Stimulated activated CD4-positive, alpha-beta T cell treated with anti-CD3 and anti-CD28 coated beads, Interleukin-1b, Interleukin-23, amount 100 ng/mL, for 1 hour (primary cell): ENCODE data around the gene CCS.
"Not testable (repeated sequence)": the region's sequence is repeated elsewhere in the genome, so short reads cannot be mapped to it uniquely, and the experiment has no call there.

Experiments used
- DNase-seq, 2 donors: peaks; one replicate each; pipeline ENCODE4 v3.0.0-alpha.2; 2020; ENCODE audit warnings: low read depth in 2 of 2

The CCS gene

GRCh38 chr11:66591175-66591574 lies 1.8 kb upstream of the CCS start:
- no peak for DNase-seq

DNA sequence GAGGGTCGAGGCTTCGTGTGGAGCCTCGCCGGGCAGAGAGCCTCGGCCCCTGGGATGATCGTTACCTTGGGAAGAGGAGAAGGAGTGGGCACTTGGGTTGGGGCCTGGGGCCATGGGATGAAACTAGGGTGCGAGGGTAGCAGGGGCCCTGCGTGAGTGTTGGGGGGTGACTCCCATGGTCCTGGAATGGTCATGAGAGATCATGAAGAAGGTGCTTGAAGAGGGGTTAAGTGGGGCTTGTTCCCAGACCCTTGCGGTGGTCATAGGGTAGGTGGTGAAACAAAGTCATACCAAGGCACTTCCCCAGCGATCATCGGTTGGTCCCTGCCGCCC lies 284 bp downstream of the CCS start:
- no peak for DNase-seq

DNA sequence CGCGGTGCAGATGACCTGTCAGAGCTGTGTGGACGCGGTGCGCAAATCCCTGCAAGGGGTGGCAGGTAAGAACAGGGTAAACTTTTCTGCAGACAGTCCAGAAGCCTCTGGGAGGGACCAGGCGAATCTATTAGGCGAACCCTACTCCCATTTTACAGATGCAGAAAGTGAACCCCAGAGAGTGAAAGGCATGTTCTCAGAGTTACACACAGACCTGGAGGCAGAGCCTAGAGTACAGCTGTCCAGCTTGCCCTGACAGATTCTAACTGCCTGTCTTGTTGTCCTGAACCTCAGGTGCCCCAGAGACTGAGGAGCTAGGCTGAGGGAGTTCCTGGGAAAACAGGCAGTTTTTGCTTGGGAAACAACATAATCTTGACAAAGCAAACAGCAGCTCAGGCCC lies 665 bp downstream of the CCS start:
- no peak for DNase-seq

- DNase-seq = no peak
Measured at GRCh38 chr11:66595245-66595904, 2.4 kb downstream of the CCS start.

DNA sequence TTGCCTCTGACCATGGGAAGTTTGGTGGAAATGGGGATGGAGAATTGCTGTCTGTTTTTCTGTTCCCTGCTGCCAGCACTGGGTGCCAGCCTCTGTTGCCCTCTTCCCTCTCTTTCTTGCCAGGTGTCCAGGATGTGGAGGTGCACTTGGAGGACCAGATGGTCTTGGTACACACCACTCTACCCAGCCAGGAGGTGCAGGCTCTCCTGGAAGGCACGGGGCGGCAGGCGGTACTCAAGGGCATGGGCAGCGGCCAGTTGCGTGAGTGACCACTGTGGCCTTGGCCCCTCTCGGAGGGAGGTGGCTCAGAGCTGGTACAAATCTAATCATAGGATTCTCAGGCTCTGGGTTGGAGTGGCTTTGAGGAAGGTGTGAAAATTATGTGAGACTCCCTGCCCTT lies 6.0 kb downstream of the CCS start:
- DNase-seq = no peak

DNA sequence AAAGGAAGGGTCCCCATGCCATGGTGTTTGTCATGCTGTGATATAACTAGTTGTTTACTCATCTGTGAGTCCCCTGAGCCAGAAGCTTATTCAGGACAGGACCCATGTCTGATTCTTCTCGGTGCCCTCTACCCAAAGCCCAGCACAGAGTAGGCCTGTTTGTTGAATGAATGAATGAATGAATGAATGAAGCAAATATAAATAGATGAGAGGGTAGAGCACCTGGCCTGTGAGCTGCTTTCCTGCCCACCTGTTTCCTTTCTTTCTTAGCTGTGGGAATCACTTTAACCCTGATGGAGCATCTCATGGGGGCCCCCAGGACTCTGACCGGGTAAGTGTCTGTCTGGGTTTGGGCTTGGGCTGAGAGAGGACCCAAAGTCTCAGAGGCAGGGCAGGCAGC lies 7.2 kb downstream of the CCS start:
- no peak for DNase-seq

DNA sequence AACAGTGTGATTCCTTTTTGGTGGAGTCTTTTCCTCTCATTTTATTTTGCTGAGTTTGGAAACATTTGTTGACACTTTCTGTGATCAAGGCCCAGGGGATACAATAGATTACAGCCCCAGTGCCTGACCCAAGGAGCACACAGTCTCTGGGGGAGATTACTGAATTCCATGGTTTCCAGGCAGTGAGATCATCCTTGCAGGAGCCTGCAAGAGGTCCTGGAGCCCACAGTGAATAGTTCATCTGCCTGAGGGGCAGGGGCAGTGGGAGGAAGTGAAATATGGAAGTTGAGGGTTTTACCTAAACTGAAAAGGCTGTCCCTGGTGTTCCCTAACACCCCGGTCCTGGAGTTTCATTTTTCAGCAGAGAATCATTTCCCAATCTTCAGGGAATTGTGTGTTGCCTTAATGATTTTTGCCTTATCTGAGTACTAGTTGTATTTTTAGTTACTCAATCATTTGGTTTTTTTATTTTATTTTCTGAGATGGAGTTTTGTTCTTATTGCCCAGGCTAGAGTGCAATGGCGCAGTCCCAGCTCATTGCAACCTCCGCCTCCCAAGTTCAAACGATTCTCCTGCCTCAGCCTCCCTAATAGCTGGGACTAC lies 7.7 kb downstream of the CCS start:
- no peak for DNase-seq

DNA sequence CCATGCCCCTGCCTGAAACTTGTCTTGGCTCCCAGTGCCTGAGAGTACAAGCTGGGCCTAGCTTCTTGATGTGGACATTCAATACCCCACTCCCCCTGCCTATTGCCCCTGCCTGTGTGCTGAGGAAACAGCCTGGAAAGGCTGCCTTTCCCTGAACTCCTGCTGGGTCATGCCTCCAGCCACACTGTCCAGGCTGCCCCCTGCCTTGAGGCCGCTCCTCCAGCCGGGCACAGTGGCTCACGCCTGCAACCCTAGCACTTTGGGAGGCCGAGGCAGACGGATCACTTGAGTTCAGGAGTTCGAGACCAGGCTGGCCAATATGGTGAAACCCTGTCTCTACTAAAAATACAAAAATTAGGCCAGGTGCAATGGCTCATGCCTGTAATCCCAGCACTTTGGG lies 10.1 kb downstream of the CCS start:
- no peak for DNase-seq

GRCh38 chr11:66604155-66604554 lies 11.2 kb downstream of the CCS start:
- DNase-seq = no peak

- not testable (repeated sequence) for DNase-seq
Measured at GRCh38 chr11:66606608-66607007, 13.6 kb downstream of the CCS start.

GRCh38 chr11:66607126-66607834 lies 14.3 kb downstream of the CCS start:
- DNase-seq = no peak

DNA sequence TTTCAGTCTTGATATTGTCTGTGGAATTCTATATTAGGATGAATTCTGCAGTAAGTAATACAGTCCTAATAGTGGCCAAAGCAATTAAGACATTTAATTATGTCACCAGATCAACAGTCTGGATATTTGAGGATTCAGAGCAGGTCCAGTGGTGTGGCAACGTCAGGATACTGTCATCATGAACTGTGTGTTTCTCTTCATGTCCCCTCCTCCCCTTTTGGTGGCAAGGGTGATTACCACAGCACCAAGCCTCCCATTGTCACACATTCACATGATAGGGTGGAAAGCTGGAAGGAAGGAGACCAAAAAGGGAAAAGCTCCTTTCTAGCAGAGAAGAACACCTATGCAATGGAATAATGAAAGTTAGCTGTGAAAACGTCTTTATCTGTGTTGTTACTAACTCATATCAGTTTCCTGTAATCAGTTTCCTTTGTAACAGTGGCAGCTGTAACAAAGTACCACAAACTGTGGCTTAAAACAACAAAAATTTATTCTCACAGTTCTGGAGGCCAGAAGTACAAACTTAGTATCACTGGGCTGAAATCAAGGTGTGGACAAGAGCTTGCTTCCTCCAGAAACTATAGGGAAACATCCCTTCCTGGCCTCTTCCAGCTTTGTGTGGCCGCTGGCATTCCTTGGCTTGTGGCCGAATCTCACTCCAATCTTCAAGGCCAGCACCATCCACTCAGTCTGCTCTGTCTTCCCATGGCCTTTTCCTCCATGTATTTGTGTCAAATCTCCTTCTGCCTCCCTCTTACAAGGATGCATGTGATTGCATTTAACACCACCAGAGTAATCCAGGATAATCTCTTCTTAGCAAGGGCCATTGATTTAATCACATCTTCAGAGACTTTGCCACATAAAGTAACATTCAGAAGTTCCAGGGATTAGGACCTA lies 17.0 kb downstream of the CCS start:
- no peak for DNase-seq

DNA sequence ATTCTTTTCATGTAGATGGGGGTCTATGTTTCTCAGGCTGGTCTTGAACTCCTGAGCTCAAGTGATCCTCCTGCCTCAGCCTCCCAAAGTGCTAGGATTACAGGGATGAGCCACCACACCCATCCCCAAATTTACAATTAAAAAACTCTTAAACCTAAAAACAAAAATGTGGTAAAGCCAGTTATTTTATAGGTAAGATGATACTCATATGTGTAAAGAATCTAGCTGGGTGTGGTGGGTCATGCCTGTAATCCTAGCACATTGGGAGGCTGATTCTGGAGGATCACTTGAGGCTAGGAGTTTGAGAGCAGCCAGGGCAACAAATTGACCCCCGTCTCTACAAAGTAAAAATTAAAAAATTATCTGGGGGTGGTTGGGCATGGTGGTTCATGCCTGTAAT lies 19.5 kb downstream of the CCS start:
- DNase-seq = no peak

DNA sequence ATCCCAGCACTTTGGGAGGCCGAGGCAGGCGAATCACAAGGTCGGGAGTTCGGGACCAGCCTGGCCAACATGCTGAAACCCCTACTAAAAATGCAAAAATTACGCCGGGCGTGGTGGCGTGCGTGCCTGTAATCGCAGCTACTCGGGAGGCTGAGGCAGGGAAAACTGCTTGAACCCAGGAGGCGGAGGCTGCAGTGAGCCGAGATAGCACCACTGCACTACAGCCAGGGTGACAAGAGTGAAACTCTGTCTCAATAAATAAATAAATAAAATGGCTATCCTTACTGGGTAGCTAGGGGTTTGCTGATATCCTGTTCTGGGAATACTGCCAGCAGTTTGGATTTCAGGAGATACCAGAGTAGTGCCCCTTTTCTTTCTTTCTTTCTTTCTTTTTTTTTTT lies 21.1 kb downstream of the CCS start:
- no peak for DNase-seq

DNA sequence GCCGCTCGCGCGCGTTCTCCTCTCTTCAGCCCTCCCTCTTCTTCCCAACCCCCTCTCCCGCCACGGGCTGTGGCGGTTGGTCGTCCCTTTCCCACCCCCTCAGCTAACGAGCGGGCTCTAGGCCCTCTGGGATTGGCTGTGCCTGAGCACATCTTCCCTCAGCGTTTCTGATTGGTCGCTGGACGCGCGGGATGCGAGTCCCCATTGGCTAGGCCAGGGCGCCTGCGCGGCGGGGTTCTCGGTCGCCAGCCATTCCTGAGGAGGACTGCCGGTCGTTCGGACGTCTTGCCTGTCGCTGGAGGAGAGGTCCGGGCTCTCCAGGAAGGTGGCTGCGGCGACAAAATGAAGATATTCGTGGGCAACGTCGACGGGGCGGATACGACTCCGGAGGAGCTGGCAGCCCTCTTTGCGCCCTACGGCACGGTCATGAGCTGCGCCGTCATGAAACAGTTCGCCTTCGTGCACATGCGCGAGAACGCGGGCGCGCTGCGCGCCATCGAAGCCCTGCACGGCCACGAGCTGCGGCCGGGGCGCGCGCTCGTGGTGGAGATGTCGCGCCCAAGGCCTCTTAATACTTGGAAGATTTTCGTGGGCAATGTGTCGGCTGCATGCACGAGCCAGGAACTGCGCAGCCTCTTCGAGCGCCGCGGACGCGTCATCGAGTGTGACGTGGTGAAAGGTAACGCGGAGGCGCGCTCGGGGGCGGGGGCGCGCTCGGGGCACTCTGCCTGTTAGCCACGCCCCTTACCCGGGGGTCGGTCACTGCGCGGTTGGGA lies 23.6 kb downstream of the CCS start, which contains the start of gene RBM14:
RBM14 (plus strand) TSS at position 252 of the 776 bp plus-strand sequence; CDS start at position 343, 91 bp downstream.
- peak; percentile 87 to 95 for DNase-seq

GRCh38 chr11:66617155-66617834 lies 24.3 kb downstream of the CCS start:
- no peak for DNase-seq

- DNase-seq = no peak
Measured at GRCh38 chr11:66619080-66619554, 26.1 kb downstream of the CCS start.

DNA sequence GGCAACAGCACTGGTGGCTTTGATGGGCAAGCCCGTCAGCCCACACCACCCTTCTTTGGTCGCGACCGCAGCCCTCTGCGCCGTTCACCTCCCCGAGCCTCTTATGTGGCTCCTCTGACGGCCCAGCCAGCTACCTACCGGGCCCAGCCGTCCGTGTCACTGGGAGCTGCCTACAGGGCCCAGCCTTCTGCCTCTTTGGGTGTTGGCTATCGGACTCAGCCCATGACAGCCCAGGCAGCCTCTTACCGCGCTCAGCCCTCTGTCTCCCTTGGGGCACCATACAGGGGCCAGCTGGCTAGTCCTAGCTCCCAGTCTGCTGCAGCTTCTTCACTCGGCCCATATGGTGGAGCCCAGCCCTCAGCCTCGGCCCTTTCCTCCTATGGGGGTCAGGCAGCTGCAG lies 31.5 kb downstream of the CCS start:
- DNase-seq = no peak

- no peak for DNase-seq
Measured at GRCh38 chr11:66625041-66625751, 32.2 kb downstream of the CCS start.

GRCh38 chr11:66625752-66626149 lies 32.8 kb downstream of the CCS start:
- DNase-seq = no peak
